Effector memory CD4-positive, alpha-beta T cell (primary cell): ENCODE measurements around the gene PDPK1.
"Not testable (repeated sequence)": the region's sequence is repeated elsewhere in the genome, so short reads cannot be mapped to it uniquely, and the experiment has no call there.

Source experiments
- DNase-seq, 3 donors: peaks; one replicate each; pipeline ENCODE4 v3.0.0-alpha.2; 2020
- H3K27ac ChIP-seq: 2 replicates; pipeline ENCODE4 v1.7.0; 2013; ENCODE audit warnings: mild to moderate bottlenecking, low read length, moderate library complexity; ENCODE audit not compliant: insufficient read depth, poor library complexity, severe bottlenecking
- H3K27me3 ChIP-seq: replicated peaks from 2 replicates; pipeline ENCODE4 v1.7.0; 2013; ENCODE audit warnings: mild to moderate bottlenecking, low read length; ENCODE audit not compliant: insufficient read depth, control insufficient read depth, poor library complexity, severe bottlenecking
- H3K36me3 ChIP-seq: 2 replicates; pipeline ENCODE4 v1.7.0; 2013; ENCODE audit warnings: mild to moderate bottlenecking, low read length, moderate library complexity; ENCODE audit not compliant: control insufficient read depth, insufficient read depth
- H3K4me1 ChIP-seq: 2 replicates; pipeline ENCODE4 v1.7.0; 2013; ENCODE audit warnings: low read length, mild to moderate bottlenecking; ENCODE audit not compliant: control insufficient read depth, insufficient read depth, poor library complexity, severe bottlenecking
- H3K4me3 ChIP-seq: 2 replicates; pipeline ENCODE4 v1.7.0; 2013; ENCODE audit warnings: low read length, low read depth, mild to moderate bottlenecking; ENCODE audit not compliant: insufficient read depth, poor library complexity, severe bottlenecking
- H3K9me3 ChIP-seq: 2 replicates; pipeline ENCODE4 v1.7.0; 2013; ENCODE audit warnings: mild to moderate bottlenecking, low read length, moderate library complexity; ENCODE audit not compliant: control insufficient read depth

PDPK1 gene

DNA sequence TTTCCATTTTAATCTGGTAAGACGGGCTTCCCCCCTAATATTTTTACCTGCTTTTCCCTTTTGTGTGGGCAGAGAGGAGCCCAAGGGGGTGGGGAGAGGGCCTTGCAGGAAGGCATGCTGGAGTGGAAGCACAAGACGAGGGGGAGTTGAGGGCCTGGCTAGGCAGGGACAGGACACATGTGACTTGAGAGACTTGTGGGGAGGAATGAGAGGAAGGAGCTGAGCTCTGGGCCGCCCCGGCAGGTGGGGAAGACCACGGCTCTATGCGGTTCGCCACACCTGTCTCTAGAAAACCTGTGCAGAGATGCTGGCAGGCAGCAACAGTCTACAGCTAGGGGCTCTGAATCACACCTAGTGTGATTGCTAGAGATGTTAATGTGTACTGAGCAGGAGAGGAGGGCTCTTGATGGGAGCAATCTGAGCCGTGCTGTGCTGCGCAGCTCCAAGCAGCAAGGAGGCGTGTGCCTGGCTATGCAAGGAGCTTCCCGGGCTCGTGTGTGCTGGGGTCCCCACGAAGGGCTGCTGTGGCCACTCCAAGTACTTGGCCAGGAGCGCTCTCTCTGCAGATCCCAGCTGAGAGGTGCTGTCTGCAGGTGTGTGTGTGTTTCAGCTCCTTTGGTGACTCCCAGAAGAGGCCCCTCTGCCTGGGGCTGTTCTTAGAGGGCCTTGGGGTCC, 50.2 kb downstream of the PDPK1 start:
- Histone ChIP-seq H3K27ac (no peak overlapping the region), H3K27me3 (no peaks in the 10 kb centered on the region), H3K4me1 (no peaks in the 10 kb centered on the region), H3K4me3 (no peak overlapping the region), H3K9me3 (no peaks in the 10 kb centered on the region), H3K36me3 (peaks cover 57% of the 10 kb centered on the region)
- no peak for DNase-seq

GRCh38 chr16:2591476-2592240, 53.8 kb downstream of the PDPK1 start:
- Histone ChIP-seq H3K9me3 (no peaks in the 10 kb centered on the region), H3K27me3 (no peaks in the 10 kb centered on the region), H3K4me1 (no peaks in the 10 kb centered on the region), H3K36me3 (peaks cover 49% of the 10 kb centered on the region), H3K27ac (no peak overlapping the region), H3K4me3 (no peak overlapping the region)
- DNase-seq, result no peak

DNA sequence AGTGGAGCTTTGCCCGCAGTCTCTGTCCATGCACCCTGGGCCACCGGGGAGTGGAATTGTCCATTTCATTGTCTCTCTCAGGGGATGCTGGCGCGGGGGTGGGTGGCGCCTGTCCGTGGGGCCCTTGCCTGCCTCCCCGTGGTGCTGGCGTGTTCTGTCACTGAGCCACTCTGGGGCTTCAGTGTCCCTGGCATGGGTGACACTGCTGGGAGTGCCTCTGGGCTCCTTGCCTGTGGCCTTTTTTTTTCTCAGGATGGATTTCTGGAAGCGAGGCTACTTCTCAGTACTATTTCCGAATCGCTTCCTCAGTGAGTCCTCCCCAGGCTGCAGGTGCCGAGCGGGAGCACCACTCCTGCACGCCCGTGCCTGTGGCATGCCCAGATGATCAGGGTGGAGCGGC, 55.0 kb downstream of the PDPK1 start:
- no peak for DNase-seq
- H3K36me3 ChIP-seq, result peaks cover 49% of the 10 kb centered on the region
- no peaks in the 10 kb centered on the region for H3K9me3 ChIP-seq
- no peaks in the 10 kb centered on the region for H3K27me3 ChIP-seq
- no peak overlapping the region for H3K4me3 ChIP-seq
- no peak overlapping the region for H3K27ac ChIP-seq
- no peaks in the 10 kb centered on the region for H3K4me1 ChIP-seq

DNA sequence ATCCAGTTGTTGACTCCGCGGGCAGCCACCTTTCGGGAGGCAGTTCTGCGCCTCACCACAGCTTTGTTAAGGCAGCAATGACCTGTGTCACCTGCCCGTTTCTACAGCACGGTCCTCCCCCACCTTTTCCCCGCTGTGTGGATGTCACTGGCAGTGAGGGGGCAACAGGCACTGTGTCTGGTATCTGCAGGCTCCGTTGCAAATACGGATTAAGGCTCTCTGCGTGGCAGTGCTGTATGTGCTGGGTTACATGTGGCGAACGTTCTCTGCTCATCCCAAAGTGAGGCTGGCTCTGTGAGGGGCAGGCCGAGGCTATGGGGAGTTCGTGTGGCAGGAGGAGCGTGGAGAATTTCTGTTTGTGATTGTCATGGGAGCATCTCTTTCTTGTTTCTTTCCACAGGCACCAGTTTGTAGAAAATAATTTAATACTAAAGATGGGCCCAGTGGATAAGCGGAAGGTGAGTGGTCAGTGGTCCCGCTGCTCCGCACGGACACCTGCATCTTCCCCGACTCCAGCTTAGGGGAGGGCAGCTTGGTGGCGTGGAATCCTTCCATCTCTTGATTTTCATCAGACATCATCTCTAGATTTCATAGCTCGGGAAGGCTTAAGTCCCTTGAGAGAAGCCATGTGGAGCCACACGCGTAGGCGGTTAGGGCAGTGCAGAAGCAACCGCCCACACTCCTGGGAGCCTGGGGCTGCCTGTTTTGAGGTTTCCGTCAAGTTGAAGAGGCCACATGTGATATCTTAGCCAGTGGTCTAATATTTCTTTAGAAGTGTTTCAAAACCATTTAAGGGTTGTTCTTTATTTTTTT, 57.8 kb downstream of the PDPK1 start:
- no peaks in the 10 kb centered on the region for H3K9me3 ChIP-seq
- no peak for DNase-seq
- H3K4me1 ChIP-seq, result no peaks in the 10 kb centered on the region
- no peak overlapping the region for H3K27ac ChIP-seq
- H3K36me3 ChIP-seq, result peaks cover 36% of the 10 kb centered on the region
- H3K27me3 ChIP-seq, result no peaks in the 10 kb centered on the region
- H3K4me3 ChIP-seq, result no peak overlapping the region

GRCh38 chr16:2596747-2597559, 59.1 kb downstream of the PDPK1 start:
- H3K9me3 ChIP-seq, result no peaks in the 10 kb centered on the region
- no peak for DNase-seq
- H3K27me3 ChIP-seq, result no peaks in the 10 kb centered on the region
- no peaks in the 10 kb centered on the region for H3K4me1 ChIP-seq
- no peak overlapping the region for H3K4me3 ChIP-seq
- peaks cover 36% of the 10 kb centered on the region for H3K36me3 ChIP-seq
- no peak overlapping the region for H3K27ac ChIP-seq

DNA sequence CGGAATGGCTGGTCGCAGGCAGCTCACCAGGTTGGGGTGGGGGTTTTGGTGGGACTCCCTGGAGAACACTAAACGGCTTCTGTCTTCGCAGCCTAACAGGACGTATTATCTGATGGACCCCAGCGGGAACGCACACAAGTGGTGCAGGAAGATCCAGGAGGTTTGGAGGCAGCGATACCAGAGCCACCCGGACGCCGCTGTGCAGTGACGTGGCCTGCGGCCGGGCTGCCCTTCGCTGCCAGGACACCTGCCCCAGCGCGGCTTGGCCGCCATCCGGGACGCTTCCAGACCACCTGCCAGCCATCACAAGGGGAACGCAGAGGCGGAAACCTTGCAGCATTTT, 59.7 kb downstream of the PDPK1 start:
- Histone ChIP-seq H3K4me3 (no peak overlapping the region), H3K4me1 (no peaks in the 10 kb centered on the region), H3K36me3 (peaks cover 36% of the 10 kb centered on the region), H3K9me3 (no peaks in the 10 kb centered on the region), H3K27ac (no peak overlapping the region), H3K27me3 (no peaks in the 10 kb centered on the region)
- DNase-seq, result no peak

GRCh38 chr16:2598133-2598641, 60.4 kb downstream of the PDPK1 start:
- Histone ChIP-seq H3K9me3 (no peaks in the 10 kb centered on the region), H3K27me3 (no peaks in the 10 kb centered on the region), H3K4me3 (no peak overlapping the region), H3K4me1 (no peaks in the 10 kb centered on the region), H3K27ac (no peak overlapping the region), H3K36me3 (peaks cover 36% of the 10 kb centered on the region)
- DNase-seq, result no peak

- Histone ChIP-seq H3K27ac (no peak overlapping the region), H3K27me3 (no peaks in the 10 kb centered on the region), H3K4me3 (no peak overlapping the region), H3K9me3 (no peaks in the 10 kb centered on the region), H3K36me3 (peaks cover 36% of the 10 kb centered on the region), H3K4me1 (no peaks in the 10 kb centered on the region)
- no peak for DNase-seq
Measured at GRCh38 chr16:2598723-2599122, 60.9 kb downstream of the PDPK1 start.

DNA sequence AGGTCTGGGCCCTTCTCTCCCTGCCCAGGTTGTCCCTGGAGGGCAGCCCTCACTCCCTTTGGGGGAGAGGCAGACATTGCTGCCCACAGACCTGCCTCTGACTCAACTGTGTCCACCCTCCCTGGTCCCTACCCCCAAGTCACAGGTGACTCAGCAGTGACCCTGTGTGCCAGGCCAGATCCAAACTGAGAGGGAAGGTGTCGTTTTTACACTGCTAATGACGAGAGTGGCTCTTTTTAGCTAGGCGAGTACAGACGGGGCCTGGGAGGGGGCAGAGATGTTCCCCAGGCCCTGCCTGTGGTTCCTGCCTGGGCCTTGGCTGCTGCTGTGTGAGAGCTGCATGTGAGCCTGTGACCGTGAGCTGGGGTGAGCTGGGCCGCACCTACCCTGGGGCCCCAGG, 61.3 kb downstream of the PDPK1 start:
- H3K36me3 ChIP-seq, result peaks cover 36% of the 10 kb centered on the region
- not testable (repeated sequence) for DNase-seq, H3K4me1 ChIP-seq, H3K9me3 ChIP-seq, H3K4me3 ChIP-seq, H3K27me3 ChIP-seq, H3K27ac ChIP-seq
